Measurements from ENCODE around the gene RGS16. TPM values are rescaled to one million over a fixed set of nuclear protein-coding genes. Genes with fewer than 3 reads are reported as not detected.

Gene RGS16
- total RNA-seq, 1 experiment from 2014 or later, result 6.5 TPM

DNA sequence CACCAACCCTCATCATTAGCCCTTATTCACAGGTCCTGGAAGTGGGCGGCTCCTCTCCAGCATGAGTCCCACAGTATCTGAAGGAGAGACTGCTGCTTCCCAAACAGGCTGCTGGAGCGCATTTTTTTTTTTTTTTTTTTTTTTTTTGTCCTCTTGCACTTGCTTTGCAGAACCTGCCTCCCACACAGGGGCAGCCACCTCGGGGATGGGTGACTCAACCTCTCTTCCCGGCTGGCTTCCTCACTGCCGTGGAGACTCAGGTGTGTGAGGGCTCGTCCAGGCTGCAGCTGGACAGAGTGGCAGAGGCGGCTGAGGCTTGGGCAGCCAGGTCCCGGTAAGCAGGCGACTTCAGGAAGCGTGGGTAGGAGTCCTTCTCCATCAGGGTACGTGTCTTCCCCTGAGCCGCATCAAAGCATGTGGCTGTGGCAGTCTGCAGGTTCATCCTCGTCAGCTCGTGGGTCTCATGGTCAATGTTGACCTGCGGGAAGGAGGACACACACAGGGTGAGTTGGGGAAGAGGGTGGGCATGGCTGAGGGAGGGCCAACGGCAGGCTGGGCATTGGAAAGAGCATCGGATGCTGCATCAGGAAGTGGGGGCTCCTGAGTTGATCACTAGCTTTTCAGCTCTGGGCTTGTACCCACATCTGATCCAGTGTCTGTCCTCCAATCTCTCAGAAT lies 4.0 kb downstream of the RGS16 start:
- Histone ChIP-seq H3K9ac (ENCODE audit: low read length) (no peak overlapping the region), H3K4me1 (ENCODE audit: control insufficient read depth in 1 of 2, insufficient read depth in 2 of 2, low read length in 2 of 2) (peaks cover 0 to 21% of the 10 kb centered on the region in 2 experiments; a peak in 3 of 4 replicates), H3K27ac (ENCODE audit: low read depth, low read length) (no peak overlapping the region), H3K36me3 (ENCODE audit: control insufficient read depth in 1 of 2, insufficient read depth in 2 of 2, low read length in 2 of 2) (peaks cover 12 to 17% of the 10 kb centered on the region in 2 experiments; a peak in 3 of 4 replicates), H3K4me3 (replicated peaks in 1 of 2; ENCODE audit: low read depth in 1 of 2, low read length in 2 of 2) (no peak overlapping the region), H3K4me2 (ENCODE audit: low read length) (no peak overlapping the region), H3K27me3 (ENCODE audit: insufficient read depth, low read length) (no peaks in the 10 kb centered on the region), H2AFZ (ENCODE audit: low read depth, low read length, poor library complexity, severe bottlenecking) (no peak overlapping the region), H3K9me3 (ENCODE audit: control insufficient read depth in 1 of 2, insufficient read depth in 1 of 2, low read depth in 1 of 2, low read length in 2 of 2) (no peaks in the 10 kb centered on the region), H3K79me2 (ENCODE audit: insufficient read depth, low read length) (no peaks in the 10 kb centered on the region), H3K9me2 (ENCODE audit: insufficient read depth) (no peaks in the 10 kb centered on the region), H4K20me1 (ENCODE audit: insufficient read depth) (no peaks in the 10 kb centered on the region)
- no TSS peak for BruUV-seq (replicated peaks)
- DNase-seq (ENCODE audit: low read depth, low spot score) (no peak), ATAC-seq (no peak)
- CTCF ChIA-PET, result interaction anchor here (1.0 to 17.3 kb wide), 4 partner anchors 9 to 195 kb away, joined by 3 to 412 read pairs (median 4); partner anchors contain the start of gene NPL
- intact Hi-C loops (cut with micrococcal nuclease), result no loop called here
- POLR2A ChIA-PET, result interaction anchor here (4.6 kb wide), 1 partner anchor 183 kb away, joined by 39 read pairs; no protein-coding TSS in a partner anchor
- RAD21 ChIA-PET (ENCODE audit: low non-redundant PET in 1 of 2, low total read pairs in 2 of 2, uncharacterized antibody in 2 of 2, unreplicated experiment in 2 of 2), result interaction anchor here (0.7 to 2.2 kb wide), 4 partner anchors 125 to 184 kb away, joined by 3 to 13 read pairs (median 10); no protein-coding TSS in a partner anchor
- TF ChIP-seq EGR1 (IDR thresholded peaks at IDR 0.05; ENCODE audit: low read depth) (no peak), POLR2A (IDR thresholded peaks at IDR 0.05; ENCODE audit: borderline replicate concordance, extremely low read depth, insufficient read depth, insufficient read length) (no peak), SP1 (IDR thresholded peaks at IDR 0.05; ENCODE audit: low read depth) (no peak), EZH2 (IDR thresholded peaks at IDR 0.05) (no peak), JUND (IDR thresholded peaks at IDR 0.05) (no peak), SRF (IDR thresholded peaks at IDR 0.05; ENCODE audit: low read depth) (no peak), ELF1 (IDR thresholded peaks at IDR 0.05; ENCODE audit: borderline replicate concordance, low read depth) (no peak), RAD21 (IDR thresholded peaks at IDR 0.05; ENCODE audit: low read depth) (no peak)
- TF ChIP-seq, protein P1, sequence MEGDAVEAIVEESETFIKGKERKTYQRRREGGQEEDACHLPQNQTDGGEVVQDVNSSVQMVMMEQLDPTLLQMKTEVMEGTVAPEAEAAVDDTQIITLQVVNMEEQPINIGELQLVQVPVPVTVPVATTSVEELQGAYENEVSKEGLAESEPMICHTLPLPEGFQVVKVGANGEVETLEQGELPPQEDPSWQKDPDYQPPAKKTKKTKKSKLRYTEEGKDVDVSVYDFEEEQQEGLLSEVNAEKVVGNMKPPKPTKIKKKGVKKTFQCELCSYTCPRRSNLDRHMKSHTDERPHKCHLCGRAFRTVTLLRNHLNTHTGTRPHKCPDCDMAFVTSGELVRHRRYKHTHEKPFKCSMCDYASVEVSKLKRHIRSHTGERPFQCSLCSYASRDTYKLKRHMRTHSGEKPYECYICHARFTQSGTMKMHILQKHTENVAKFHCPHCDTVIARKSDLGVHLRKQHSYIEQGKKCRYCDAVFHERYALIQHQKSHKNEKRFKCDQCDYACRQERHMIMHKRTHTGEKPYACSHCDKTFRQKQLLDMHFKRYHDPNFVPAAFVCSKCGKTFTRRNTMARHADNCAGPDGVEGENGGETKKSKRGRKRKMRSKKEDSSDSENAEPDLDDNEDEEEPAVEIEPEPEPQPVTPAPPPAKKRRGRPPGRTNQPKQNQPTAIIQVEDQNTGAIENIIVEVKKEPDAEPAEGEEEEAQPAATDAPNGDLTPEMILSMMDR (IDR thresholded peaks at IDR 0.05 in 2 of 3, conservative IDR thresholded peaks at IDR 0.05 in 1 of 3; ENCODE audit: borderline replicate concordance in 1 of 3, insufficient read depth in 1 of 3, low read depth in 2 of 3, low read length in 2 of 3), result no peak
- TF ChIP-seq, protein P2, sequence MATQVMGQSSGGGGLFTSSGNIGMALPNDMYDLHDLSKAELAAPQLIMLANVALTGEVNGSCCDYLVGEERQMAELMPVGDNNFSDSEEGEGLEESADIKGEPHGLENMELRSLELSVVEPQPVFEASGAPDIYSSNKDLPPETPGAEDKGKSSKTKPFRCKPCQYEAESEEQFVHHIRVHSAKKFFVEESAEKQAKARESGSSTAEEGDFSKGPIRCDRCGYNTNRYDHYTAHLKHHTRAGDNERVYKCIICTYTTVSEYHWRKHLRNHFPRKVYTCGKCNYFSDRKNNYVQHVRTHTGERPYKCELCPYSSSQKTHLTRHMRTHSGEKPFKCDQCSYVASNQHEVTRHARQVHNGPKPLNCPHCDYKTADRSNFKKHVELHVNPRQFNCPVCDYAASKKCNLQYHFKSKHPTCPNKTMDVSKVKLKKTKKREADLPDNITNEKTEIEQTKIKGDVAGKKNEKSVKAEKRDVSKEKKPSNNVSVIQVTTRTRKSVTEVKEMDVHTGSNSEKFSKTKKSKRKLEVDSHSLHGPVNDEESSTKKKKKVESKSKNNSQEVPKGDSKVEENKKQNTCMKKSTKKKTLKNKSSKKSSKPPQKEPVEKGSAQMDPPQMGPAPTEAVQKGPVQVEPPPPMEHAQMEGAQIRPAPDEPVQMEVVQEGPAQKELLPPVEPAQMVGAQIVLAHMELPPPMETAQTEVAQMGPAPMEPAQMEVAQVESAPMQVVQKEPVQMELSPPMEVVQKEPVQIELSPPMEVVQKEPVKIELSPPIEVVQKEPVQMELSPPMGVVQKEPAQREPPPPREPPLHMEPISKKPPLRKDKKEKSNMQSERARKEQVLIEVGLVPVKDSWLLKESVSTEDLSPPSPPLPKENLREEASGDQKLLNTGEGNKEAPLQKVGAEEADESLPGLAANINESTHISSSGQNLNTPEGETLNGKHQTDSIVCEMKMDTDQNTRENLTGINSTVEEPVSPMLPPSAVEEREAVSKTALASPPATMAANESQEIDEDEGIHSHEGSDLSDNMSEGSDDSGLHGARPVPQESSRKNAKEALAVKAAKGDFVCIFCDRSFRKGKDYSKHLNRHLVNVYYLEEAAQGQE (IDR thresholded peaks at IDR 0.05; ENCODE audit: low read depth), result no peak
- TF ChIP-seq, protein P3, sequence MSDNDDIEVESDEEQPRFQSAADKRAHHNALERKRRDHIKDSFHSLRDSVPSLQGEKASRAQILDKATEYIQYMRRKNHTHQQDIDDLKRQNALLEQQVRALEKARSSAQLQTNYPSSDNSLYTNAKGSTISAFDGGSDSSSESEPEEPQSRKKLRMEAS (IDR thresholded peaks at IDR 0.05), result no peak

Measured in HCT116 (cell line).